Measurements from ENCODE around the gene PRRC2B.

Gene PRRC2B

GRCh38 chr9:131400627-131401026 lies 6.7 kb downstream of the PRRC2B start:
- TF ChIP-seq, protein P1, sequence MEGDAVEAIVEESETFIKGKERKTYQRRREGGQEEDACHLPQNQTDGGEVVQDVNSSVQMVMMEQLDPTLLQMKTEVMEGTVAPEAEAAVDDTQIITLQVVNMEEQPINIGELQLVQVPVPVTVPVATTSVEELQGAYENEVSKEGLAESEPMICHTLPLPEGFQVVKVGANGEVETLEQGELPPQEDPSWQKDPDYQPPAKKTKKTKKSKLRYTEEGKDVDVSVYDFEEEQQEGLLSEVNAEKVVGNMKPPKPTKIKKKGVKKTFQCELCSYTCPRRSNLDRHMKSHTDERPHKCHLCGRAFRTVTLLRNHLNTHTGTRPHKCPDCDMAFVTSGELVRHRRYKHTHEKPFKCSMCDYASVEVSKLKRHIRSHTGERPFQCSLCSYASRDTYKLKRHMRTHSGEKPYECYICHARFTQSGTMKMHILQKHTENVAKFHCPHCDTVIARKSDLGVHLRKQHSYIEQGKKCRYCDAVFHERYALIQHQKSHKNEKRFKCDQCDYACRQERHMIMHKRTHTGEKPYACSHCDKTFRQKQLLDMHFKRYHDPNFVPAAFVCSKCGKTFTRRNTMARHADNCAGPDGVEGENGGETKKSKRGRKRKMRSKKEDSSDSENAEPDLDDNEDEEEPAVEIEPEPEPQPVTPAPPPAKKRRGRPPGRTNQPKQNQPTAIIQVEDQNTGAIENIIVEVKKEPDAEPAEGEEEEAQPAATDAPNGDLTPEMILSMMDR (IDR thresholded peaks at IDR 0.05; ENCODE audit: low read depth, low read length), result no peak
- H3K4me3 ChIP-seq (ENCODE audit: low read depth, low read length), result no peak overlapping the region

DNA sequence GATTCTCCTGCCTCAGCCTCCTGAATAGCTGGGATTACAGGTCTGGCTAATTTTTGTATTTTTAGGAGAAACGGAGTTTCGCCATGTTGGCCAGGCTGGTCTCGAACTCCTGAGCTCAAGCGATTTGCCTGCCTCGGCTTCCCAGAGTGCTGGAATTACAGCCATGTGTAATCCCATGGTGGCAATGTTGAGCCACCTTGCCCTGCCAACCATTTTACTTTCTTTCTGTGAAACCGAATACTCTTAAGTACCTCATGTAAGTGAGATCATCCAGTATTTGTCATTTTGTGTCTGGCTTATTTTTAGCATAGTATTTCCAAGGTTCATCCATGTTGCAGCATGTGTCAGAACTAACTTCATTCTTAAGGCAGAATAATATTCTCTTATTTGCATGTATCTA lies 8.2 kb downstream of the PRRC2B start:
- H3K4me3 ChIP-seq (ENCODE audit: low read depth, low read length), result no peak overlapping the region
- TF ChIP-seq, protein P1 (IDR thresholded peaks at IDR 0.05; ENCODE audit: low read depth, low read length), result no peak

GRCh38 chr9:131402738-131403492 lies 9.0 kb downstream of the PRRC2B start:
- TF ChIP-seq, protein P1 (IDR thresholded peaks at IDR 0.05; ENCODE audit: low read depth, low read length), result no peak
- peak overlapping the region; percentile 27; the same call in 1 of the 2 replicates for H3K4me3 ChIP-seq (ENCODE audit: low read depth, low read length)

DNA sequence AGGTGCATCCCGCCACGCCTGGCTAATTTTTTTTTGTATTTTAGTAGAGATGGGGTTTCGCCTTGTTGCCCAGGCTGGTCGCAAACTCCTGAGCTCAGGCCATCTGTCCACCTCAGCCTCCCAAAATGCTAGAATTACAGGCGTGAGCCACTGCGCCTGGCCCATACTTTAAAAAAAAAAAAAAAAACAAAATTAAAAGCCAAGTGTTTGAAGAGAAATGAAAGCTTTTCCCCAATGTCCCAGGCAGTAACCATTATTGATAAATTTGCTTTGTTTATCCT lies 9.5 kb downstream of the PRRC2B start:
- no peak overlapping the region for H3K4me3 ChIP-seq (ENCODE audit: low read depth, low read length)
- TF ChIP-seq, protein P1 (IDR thresholded peaks at IDR 0.05; ENCODE audit: low read depth, low read length), result no peak

DNA sequence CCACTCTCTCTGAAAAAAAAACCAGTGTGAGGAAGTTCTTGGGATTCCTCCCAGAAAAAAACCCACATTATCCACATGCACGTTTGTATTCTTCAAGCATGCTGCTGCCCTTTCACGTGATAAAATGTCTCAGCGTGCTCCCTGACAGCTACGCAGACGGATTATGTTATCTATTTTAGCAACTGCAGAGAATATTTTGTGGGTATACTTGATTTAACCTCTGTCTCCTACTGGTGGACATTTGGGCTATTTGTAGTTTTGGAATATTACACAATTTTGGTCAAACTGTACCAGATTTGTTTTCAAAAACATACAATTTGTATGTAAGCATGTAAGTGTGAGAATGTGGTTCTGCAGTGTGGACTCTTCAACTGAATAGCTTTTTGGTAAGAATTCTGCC lies 10.7 kb downstream of the PRRC2B start:
- no peak overlapping the region for H3K4me3 ChIP-seq (ENCODE audit: low read depth, low read length)
- TF ChIP-seq, protein P1 (IDR thresholded peaks at IDR 0.05; ENCODE audit: low read depth, low read length), result no peak

DNA sequence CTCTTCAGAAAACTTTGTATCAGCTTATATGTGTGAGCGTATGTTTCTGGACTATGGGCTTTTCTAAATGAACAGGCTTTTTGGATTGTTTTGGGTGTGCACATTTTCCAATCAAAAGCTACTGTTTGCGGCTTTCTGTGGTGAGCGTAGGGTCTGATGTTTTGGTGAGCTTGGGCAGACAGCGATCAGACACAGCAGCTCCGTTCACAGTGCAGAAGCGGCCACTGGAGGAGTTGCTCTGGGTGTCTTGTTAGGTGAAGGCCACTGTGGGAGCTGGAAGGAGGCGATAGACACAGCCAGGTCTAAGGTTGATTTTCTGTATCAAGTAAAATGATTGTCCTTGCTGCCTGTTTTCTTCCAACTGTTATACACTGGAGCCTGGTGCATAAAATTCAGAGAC lies 11.1 kb downstream of the PRRC2B start:
- no peak overlapping the region for H3K4me3 ChIP-seq (ENCODE audit: low read depth, low read length)
- TF ChIP-seq, protein P1 (IDR thresholded peaks at IDR 0.05; ENCODE audit: low read depth, low read length), result no peak

GRCh38 chr9:131405428-131405827 lies 11.5 kb downstream of the PRRC2B start:
- no peak overlapping the region for H3K4me3 ChIP-seq (ENCODE audit: low read depth, low read length)
- TF ChIP-seq, protein P1 (IDR thresholded peaks at IDR 0.05; ENCODE audit: low read depth, low read length), result no peak

Data from WI38 (cell line).